NCI-H2227 (cell line): ENCODE results near the gene LEPR.
"Not testable (repeated sequence)": the region's sequence is repeated elsewhere in the genome, so short reads cannot be mapped to it uniquely, and the experiment has no call there.

Source experiments
- DNase-seq: peaks from one replicate; lab custom pipeline; 2025; ENCODE audit not compliant: unreplicated experiment; lab: John Stamatoyannopoulos, UW

The LEPR gene

GRCh38 chr1:65420590-65421350, at the start of gene LEPR, which contains the start of gene LEPROT:
Gene LEPR, plus strand, starts transcription at chr1:65420668. Its CDS starts 144,898 bp downstream, at chr1:65565566.
Gene LEPROT, plus strand, starts transcription at chr1:65420668. Its CDS starts 57 bp downstream, at chr1:65420725.
- no peak for DNase-seq

GRCh38 chr1:65371544-65371943, 48.9 kb upstream of the LEPR start:
- no peak for DNase-seq

- no peak for DNase-seq
Observed at GRCh38 chr1:65372557-65372956, 47.9 kb upstream of the LEPR start.

DNA sequence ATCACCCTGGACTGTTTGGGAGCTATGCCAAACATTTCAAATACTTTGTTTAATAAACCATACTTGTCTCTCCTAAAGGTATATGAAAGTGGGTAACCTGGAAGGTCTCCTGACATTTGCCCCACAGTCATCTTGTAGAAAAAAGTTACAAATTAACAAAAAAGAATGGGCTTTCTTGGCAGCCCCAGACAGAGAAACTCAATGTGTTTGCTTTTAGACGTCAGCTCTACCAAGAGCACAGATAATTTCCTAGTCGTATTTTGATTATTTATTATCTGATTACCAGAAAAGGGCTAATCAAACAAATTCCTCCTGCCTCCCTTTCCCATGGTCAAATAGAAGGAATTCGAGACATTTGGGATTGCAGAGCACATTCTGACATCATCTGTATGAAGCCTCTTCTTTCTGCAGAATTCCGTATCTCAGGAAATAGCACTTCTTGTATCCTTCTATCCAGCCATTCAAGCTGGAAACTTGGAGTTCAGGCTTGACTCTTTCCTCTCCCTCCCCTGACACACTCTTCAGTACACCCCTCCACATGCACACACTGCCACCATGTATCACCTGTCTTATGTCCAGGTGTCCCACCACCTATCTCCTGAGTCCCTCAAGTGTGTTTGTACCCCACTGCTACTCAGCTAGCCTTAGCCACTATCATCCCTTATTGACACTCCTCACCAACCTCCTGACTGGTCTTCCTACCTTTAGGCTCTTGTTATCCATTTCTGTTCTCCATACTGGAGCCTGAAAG, 42.8 kb upstream of the LEPR start:
- DNase-seq = no peak

GRCh38 chr1:65378247-65378946, 42.1 kb upstream of the LEPR start:
- DNase-seq = no peak

DNA sequence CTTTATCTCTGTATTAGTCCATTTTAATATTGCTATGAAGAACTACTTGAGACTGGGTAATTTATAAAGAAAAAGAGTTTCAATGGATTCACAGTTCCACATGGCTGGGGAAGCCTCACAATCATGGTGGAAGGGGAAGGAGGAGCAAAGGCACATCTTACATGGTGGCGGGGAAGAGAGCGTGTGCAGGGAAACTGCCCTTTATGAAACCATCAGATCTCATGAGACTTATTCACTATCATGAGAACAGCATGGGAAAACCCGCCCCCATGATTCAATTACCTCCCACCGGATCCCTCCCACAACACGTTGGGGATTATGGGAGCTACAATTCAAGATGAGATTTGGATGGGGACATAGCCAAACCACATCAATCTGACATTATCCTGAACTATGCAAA, 36.0 kb upstream of the LEPR start:
- DNase-seq = not testable (repeated sequence)

DNA sequence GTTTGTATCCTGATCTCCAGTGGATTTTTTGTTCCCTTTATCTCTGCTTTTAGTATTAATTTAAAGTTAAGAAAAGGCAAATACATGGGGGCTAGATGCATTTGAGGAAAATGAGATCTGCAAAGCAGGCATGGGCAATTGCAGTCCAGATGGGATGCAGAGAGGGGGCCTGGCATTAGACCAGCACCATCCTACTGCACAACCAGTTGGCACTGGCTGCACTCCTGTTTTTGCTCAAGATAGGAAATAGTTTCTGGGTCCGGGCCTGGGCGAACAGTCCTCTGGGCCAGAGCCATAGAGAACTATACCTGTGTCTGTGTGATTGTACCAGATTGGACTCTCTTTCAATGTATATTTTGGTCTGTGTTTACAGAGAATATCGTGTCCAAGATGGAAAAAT, 34.0 kb upstream of the LEPR start:
- no peak for DNase-seq

DNA sequence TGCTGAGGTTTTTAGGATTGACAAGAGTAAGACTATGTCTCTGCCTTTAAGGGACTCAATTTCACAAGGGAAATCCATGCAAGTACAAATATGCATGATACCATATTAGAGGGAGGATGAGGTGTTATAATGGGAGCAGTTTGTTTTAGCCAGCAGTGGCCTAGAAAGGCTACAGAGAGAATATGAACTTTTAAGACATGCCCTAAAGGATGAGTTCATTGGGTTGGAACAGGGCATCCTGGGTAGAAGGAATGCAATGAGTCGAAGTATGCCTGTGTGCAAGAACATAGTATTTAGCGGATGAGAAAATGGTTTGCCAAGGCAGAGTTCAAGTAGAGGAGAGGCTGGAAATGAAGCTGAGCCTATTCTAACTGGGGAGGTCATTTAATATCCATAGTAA, 32.6 kb upstream of the LEPR start:
- DNase-seq = no peak

GRCh38 chr1:65388908-65389695, 31.4 kb upstream of the LEPR start:
- DNase-seq = no peak

DNA sequence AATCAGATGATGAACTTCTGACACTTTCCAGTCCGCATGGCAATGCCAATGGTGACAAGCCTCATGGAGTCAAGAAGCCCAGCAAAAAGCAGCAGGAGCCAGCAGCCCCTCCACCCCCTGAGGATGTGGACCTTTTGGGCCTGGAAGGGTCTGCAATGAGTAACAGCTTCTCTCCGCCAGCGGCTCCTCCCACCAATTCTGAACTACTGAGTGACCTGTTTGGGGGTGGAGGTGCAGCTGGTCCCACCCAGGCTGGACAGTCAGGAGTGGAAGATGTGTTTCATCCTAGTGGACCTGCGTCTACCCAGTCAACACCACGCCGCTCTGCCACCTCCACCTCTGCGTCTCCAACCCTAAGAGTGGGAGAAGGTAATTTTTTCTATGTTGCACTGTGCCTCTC, 28.0 kb upstream of the LEPR start:
- DNase-seq = no peak

DNA sequence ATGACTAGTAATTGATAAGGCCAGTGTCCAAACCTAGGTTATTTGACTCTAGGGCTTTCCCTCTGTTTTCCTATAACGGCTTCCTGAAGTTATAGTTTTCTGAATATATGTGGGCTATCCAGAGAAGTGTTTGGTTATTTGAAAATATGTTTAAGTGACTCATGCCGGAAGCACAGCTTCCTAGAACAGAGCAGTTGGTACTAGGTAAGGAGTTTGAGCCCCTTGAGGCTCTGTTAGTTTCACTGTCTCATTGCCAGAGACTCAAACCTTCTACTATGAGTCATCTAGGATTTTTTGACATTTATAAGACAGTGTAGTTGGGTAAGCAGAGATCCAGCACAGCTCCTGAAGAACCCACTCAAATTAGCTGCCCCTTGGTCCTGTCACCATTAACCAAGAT, 27.1 kb upstream of the LEPR start:
- no peak for DNase-seq

DNA sequence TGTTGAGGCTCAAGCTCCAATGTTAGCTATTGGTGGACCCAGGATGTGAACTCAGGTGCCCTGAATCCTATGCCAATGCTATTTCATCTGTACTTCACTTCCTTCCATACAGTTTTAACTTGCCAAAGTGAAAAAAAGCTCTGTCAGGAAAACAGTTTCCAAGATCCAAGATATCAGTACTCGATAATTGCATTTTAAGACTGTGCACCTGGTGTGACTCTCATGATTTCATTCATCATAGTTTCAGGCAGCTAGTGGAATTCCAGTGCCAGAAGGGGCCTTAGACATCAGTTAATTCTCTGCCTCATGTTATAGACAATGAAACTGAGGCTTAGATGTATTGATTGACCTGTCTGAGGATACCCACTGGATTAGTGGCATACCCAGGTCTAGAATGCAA, 26.5 kb upstream of the LEPR start:
- no peak for DNase-seq

DNA sequence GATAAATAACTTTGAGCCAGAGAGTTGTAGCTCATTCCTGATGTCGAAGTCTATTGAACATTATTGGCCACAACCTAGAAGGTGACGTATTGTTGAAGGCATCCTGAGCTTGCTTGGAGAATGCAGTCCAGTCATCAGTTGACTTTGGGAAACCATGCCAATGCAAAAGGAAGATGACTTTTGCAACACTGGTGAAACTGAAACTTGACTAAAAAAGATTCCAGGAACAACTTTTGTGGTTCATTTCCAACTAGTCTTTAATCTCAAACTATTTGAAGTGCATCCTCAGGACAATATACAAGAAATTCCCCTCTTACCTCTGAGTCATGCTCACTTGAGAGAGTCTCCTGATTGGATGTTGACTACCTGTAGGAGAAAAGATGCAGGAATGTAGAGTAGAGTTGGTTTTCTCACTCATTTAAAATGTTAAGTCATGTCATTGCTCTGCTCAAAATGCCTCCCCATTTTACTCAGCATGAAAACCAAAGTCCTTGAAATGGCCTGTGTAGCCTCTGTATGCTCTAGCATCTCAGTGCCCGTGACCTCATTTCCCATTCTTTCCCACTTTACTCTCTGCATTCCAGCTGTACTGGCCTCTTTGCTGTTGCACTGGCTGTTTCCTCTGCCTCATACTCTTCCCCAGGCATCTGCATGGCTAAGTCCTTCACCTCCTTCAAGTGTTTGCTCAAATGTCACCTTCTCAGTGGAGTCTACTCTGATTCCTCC, 24.4 kb upstream of the LEPR start:
- no peak for DNase-seq

DNA sequence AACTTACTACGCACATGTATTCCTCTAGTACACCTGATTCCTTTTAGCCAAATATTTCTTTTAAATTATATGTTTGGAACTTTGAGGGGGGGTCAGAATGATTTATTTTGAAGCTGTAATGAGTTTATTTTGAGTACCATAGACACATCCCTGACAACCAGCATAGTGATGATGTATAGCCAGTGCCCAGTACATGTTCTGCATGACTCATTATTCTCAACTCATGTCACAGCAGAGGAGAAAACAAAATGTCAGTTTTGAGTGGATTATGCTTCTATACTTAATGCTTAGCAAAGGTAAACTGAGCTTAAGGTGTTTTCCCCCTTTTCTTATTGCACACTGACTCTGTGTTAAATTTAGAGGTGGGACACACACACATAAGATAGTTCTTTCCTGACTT, 22.4 kb upstream of the LEPR start:
- DNase-seq = no peak

DNA sequence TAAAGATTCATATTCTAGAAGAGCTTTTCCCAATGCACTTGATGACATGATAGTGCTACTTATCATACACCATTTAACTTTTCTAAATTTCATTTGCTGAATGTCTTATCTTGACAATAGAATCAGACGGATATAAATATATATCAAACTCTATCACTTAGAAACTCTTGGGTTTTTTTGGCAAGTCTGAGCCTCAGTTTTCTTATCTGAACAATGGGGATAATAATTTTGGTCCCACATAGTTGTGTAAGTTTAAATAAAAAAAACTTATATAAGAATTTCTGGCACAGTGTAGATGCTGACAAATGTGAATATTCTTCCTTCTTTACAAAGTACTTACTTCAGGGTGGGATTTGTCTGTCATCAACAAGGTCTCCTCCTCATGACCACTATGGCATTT, 21.5 kb upstream of the LEPR start:
- no peak for DNase-seq

- no peak for DNase-seq
Observed at GRCh38 chr1:65401612-65402011, 18.9 kb upstream of the LEPR start.

DNA sequence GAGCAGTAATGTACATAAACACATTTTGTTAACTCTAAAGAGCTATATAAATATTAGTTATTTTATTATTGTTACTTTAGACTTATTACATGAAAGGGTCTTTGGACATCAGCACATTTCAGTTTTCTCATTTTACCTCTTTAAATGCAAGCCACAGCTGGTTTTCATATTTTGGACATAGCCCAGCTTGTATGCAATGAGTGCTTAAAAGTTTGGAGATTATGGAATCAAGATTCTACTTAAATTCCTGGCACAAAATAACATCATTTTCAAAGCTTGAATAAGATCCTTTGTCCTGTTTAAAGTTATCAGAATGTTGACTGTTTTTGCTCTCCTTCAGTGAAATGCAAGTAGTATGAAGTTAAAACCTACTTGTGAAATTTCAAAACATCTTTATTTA, 15.5 kb upstream of the LEPR start:
- no peak for DNase-seq

GRCh38 chr1:65407877-65408276, 12.6 kb upstream of the LEPR start:
- no peak for DNase-seq

- no peak for DNase-seq
Observed at GRCh38 chr1:65409314-65409713, 11.2 kb upstream of the LEPR start.

GRCh38 chr1:65409816-65410326, 10.6 kb upstream of the LEPR start:
- no peak for DNase-seq
